HL-60/S4 treated with phorbol 12-myristate 13-acetate at 8.2 ng/mL for 4 days and 3 days (cell line): ENCODE data around the gene AOAH.

Experiments
- in situ Hi-C: fragments of 300-500 bp; cut with MboI; formaldehyde crosslinking; loops from 2 replicates; pipeline ENCODE4 v1.15.0; 2022; ENCODE audit warnings: low sequenced_read_pairs

AOAH gene

DNA sequence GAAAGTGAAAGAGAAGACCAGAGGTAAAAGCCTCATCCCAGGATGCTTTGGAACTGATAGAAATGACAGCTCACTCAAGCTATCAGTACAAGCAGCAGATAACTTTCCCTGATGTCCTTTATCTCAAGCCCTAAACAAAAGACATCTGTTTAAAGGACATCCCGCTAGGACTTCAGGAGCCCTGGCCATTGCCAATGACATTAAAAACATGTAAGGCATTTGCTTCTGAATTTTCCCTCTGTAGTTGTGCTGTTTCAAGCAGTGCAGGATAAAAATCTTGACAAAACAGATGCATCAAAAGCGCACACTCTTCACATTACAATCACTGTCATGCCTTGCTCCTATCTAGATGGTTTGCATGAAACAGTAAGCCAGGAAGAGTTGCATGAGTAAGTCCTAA is 159.8 kb downstream of the AOAH start:
- in situ Hi-C loops = no loop called here

DNA sequence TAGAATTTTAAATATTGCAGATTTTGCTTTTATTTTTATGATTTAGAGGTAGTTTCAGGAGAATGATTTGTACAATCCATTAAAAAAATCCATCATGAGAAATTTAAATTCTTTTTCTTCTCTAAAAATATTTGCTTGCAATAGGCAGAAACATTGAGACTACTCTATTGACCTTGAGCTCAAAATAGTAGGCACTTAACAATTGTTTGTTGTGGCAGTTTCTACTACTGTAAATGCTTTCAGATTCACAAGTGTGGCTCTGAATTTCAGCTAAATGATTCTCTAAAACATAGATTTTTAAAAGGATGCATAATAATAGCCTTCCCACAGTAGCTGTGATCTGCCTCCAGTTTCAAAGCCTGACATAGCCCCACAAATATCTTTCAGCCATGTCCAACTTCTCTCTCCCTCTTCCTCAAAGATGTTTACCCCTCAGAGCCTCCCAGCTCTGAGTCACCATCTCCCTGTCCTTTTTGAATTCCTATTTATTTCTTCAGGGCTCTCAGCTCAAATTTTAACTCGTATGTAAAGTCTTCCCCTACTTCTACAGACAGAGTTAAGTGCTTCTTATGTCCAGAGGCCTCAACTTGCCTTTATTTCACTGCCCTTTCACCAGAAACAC is 160.5 kb downstream of the AOAH start:
- in situ Hi-C loops = no loop called here

DNA sequence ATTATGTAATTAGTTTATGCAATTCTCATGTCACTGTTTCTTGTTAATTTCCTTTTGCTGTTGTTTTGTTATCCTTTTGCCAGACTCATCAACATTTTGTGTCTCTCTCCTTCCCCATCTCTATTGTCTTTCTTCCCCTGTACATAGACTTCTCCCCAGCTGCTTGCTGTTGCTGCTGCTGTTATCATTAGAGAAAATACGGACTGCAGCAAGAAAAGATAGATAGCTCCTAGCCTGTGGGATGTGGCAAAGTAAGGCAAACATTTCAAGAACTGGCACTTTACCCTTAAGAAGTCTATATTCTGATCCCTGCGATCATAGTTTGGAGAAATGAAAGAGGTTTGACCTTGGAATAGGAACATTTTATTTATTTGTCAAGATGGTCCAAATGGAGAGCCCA is 162.2 kb downstream of the AOAH start:
- in situ Hi-C loops = no loop called here

DNA sequence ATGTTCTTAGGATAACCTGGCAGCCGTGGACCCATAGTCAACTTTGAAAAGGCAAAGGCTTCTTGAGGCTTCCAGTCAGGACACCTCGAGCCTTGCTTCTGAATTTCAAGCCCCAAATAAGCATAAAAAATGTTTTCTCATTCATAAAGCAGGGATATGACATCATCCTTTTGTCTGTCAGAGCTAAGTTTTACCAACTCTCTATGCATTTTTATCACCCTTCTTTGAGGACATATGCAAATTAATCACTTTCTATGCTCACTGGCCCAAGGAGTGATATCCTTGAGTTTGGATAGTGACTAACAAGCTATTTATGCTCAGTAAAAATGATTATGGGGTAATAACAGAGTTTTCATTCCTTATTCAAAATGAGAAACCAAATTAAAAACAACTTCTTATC is 175.3 kb downstream of the AOAH start:
- in situ Hi-C loops = no loop called here

DNA sequence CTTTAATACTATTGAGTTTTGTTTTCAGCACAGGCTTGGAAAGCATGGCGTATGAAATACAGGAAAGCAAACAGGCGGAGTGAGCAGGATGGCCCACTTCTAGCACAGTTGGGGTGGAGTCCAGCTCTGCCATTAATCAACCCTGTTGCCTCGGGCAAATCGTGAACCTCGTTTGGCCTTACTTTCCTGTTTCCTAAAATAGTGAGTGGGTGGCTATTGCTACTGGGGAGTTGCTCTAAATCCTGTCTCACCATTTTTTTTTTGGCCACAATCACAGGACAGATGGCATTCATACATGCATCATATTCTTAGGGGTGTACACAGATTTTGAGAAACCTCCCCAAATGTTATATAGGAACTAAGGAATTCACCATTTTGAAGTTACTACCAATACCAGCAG is 176.9 kb downstream of the AOAH start:
- in situ Hi-C loops = no loop called here

DNA sequence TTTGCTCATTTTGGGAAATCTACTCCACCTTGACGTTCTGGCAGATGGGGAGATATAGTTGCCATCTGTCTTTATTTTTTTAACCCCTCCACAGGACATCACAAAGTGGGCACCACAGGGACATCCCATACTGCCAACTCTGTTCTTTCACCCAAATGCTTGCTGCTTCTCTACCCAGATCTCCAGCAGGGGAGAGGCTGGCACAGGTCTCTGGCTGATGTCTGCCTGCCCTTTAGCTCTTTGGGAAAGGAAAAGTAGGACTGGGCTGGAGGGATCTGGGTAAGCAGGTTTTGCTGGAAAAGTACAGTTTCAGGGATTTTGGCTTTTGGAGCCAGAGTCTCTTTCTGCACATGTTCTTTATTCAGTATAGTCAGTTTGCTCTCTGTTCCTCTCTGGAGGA is 178.0 kb downstream of the AOAH start:
- in situ Hi-C loops = no loop called here

DNA sequence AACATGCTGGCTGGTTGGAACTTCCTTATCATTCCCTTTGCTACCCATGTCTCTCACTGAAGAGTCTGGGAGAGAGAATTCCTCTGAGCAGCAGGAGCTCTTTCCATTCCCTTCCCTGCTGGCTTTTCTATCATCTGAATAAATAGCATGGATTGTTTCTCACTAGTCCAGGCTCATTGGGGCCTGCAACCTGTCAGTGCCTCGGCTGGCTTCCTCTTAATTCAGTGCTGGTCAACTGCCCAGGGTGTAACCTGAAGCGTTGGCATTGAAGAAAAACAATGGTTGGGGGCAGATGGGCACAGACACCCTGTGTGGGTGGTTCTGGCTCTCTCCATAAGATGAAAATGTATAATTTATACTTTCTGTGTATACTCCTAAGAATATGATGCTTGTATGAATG is 179.0 kb downstream of the AOAH start:
- in situ Hi-C loops = no loop called here

DNA sequence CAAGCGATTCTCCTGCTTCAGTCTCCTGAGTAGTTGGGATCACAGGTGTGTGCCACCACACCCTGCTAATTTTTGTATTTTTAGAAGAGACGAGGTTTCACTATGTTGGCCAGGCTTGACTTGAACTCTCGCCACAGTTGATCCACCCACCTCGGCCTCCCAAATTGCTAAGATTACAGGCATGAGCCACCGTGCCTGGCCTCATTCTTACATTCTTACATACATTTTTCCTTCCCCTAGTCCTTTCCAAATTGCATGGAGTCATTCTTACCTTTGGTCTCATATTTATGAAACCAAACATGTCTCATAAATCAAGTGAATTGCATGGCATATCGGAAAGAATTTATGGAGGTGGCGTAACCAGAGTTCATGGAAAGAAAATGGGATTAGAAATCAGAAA is 186.2 kb downstream of the AOAH start:
- in situ Hi-C loops = no loop called here

DNA sequence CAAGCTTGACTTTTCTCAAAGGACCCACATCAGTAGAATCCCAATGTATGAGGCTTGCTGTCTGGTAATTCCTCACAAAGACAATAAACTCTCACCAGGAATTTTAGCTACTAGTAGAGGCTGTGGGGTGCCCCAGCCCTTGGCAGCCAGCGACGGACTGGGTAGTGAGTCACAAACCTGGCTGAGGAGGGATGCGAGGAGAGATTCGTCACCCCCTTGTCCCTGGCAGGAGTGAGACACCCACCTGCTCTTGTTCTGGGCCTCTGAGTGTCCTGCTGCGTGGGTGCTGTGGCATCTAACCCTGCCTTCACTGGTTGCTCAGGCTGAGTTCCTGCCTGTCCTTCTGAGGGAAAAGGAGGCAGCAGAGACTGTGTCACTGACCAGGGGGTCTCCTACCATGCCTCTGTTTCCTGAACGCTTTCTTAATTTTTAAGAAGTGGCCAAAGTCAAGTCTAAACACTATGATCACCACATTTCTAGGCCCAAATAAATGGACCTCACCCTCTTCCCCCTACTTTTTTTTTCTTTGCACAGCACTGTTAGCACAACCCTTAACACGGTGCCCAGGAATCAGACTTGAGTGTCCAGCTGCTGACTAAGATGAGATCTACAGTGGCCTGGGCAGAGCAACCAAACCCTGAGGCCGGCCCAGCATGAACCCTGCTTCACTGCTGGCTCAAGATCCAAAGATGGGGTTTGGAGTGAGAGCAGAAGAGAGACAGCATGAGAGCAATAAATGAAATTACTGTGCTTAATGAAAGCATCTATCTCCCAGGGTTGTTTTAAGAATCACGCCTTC is 188.2 kb downstream of the AOAH start:
- in situ Hi-C loops = no loop called here

DNA sequence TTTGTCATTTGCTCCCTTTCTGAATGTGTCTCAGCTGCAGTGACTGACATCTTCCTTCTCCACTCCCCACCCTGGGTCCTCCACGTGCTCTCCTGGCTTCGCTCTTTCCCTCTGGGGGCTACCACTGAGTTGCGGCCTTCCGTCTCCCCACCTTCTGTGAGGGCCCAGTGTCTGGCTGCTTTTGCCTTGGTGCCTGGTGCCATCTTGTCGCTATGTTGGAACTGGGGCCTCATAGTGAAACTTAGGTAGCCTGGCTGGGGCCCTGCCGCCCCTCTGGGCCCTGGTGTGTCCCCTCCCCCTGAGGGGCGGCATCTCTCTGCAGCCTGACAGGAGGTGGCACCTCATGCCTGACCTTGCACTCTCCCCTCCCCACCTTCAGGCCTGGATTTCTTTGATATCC is 190.6 kb downstream of the AOAH start:
- in situ Hi-C loops = no loop called here

DNA sequence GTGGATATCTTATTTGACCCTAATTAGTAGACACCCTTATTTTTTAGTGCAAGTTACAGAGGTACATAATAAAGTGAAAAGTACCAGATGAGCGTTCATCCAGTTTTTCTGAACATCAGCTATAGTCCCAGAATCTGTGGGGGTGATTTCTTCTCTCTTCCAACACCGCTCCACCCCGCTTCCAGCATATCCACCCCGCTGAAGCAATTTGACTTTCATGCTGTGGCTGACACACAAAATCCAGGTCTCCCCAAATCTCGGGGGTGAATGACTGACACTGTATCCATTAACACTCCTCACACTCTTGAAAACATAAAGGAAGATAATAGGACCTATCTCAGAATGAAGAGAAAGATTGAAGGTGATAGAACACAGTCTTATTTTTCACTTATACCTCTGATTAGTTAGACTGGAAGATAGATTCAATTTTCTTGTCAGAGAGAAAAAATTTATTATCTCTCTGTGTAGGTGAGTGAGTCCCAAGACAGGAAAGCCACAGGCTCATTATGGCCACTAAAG is 191.3 kb downstream of the AOAH start:
- in situ Hi-C loops = no loop called here

DNA sequence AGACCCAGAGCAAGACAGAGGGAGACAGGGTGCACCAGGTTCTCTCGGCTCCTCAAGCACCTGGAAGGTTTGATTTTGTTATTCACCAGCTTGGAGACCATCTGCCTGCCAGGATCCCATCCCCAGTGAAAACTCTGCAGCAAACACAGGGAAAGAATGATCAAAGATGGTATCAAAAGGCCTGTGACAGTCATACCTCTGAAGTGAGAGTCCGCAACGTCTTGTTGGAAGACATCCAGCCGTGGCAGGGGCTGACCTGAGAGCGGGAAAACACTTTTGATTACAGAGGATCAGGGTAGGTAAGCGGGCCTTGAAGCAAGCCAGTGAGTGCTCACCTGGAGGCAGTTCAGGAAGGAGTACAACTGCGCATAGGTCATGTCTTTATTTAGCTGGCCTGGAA is 192.3 kb downstream of the AOAH start:
- in situ Hi-C loops = no loop called here

DNA sequence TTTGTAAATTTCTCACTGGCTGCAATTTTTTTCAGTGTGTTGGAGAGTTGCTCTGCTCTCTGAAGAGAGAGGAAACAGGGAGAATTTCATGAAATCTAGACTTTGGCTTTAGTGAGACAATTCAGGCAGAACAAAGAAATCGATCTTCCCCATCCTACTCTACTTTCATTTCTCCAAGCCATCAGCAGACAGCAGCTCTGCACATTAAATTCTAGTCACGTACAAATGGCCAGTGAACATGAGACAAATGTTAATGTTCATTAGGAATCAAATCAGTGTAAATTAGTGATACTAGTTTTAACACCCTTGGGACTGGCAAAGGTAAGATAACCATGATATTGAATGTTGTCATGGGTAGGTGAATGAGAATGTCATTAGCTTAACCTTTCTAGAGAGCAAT is 193.8 kb downstream of the AOAH start:
- in situ Hi-C loops = no loop called here

DNA sequence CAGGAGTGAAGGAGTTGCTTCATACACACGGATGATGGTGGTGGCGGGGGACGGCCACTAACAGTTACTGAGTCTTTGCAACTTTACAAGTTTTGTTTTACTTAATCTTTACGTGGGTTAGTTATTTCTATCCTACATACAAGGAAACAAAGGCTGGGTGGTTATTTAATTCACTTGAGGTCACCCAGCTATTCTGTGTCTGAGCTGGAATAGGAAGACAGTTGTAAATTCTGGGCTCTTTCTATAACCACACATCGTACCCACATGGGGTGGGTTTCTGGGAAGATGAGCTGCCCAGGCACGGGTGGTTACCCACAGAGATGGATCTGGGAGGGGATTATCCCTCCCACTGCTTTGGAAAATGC is 196.8 kb downstream of the AOAH start:
- in situ Hi-C loops = no loop called here

DNA sequence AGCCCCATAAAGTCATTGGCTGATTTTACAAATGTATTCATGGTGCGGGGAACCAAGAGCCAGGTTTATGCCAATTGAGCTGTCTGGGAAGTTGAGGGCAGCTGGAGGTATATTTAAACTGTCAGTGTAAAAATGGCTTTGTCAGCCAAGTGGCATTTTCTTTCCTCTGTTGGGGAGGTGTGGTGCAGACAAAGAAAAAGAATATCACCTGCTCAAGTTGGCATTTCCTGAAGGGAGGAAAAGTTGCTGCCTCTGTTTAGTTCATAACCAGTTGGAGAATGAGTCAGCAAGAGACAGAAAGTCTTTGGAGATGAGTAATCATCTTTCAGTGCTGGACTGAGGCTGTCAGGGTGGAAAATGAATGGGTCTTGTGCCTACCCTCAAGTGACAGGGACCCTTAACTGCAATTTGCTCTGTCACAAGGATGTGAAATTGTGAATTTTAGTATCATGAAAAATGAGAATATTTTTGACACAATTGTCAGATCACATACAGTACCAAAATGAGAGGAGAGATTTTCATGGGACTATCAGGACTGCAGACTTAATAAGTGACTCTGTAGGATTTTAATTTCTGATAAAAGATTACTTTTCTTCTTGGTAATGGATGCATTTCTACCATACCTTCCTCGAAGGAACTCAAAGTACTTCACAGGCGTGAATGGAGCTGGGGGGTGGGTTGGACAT is 197.3 kb downstream of the AOAH start:
- in situ Hi-C loops = no loop called here

DNA sequence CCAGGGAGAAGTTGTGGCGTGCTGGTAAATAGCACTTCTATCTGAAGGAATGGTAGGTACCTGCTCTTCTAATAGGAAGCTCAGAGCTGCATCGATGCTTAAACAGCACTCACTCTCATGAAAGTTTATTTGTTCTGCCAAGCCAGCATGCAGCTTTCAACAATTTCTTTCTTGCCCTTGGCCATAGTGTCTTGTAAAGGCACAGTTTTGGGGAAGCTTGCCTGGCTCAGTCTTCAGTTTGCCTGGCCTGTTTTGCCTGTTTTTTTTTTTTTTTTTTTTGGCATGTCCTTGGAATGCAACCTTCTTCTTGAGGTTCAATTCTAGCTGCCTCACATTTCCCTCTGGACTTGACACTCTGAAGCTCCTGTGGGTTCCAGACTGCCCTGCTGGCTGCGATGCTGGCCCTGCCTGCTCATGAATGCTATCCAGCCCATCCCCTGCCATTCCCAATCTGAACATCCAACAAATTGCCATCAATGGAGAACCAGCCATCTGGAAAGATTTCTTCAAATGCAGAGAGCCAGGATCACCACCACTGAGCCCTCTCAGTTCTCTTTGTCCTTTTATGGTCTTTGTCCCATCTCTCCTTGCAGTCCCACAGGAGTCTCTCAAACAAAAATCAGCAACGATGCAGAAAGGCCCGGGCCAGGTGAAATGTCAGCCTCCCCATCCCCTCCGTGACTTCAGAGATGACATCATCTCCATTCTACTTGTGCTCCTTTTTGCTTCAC is 200.8 kb downstream of the AOAH start:
- in situ Hi-C loops = no loop called here

DNA sequence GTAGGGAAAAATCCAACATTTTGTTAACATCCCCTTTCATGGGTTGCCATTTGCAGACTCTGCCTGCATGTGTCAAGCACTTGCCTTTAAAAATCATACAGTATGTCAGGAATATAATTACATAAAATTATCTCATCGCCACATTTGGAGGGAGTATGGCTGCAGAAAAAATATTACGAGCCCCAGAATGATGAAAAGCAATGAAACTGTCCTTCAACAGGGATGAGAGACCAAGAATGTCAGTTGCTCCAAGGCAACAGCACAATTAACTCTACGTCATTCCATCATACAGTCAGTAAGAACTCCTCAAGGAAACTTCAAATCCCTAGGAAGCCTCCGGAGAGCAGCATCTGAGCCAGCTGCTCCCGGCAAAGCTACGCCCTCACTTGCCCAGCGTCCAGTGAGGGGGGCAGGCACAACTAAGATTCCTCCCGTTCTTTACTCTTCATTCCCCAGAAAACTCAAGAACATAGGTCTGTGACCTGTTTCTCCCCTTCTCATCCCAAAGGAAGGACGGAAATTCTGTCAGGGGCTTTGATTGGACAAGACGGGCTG is 201.8 kb downstream of the AOAH start:
- in situ Hi-C loops = no loop called here

DNA sequence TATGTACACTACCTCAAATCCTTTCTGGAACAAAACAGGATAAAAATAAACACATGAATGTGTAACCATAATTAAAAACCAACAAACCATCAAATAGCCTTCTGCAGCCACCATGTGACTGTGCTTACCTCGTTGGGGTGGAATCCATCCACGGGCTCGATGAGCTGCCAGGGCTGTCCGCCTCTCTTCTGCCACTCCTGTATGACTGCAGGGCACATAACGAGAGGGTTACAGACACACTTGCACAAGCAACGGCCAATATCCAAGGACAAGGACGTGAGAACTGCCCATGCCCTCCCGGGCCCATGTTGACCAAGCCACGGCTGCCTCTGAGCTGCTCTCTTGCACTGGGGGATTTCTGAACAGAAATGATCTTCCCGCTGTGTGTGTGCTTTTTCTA is 202.4 kb downstream of the AOAH start:
- in situ Hi-C loops = no loop called here

DNA sequence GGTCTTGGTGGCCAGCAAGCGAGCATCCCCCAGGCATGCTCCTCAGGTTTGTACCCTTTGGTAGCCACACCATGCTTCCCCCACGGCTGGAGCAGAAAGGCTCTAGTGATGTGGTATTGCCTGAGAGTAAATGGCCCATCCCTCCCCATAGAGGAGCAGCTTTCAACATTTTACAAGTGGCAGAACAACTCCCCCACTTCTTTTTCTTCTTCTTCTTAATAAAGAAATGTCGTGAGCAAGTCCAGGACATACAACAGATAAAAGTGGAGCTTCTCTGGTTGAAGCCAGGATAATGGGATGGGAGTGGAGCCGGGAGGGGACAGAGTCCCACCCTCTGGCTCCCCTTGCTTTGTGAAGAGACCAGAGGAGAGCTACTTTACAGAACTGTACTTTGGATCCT is 203.2 kb downstream of the AOAH start:
- in situ Hi-C loops = no loop called here

DNA sequence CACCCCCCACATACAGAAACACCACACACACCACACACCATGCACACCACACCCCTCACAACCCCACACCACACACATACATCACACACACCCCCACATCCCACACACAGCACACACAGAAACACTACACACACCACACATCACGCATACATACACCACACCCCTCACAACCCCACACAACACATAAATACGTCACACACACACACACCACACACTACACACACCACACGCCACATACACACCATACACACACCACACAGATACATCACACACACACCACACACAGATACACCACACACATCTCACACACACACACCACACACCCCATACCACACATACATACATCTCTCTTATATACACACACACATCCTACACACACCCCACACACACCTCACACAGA is 208.4 kb downstream of the AOAH start:
- in situ Hi-C loops = no loop called here
